PC-9 (cell line): ENCODE data around the gene TEN1. TPM values are rescaled to one million over a fixed set of nuclear protein-coding genes. Genes with fewer than 3 reads are reported as not detected.

Experiments used
- BruUV-seq: library from RNA; stranded (reverse); fragments of 400-500 nt; replicated peaks from 2 replicates; lab custom pipeline; 2021; lab: Mats Ljungman, UMichigan
- CTCF ChIA-PET: fragments of 300-600 bp; sonication (Branson Sonifier 250); formaldehyde crosslinking; loops from one replicate; lab custom pipeline; 2022; ENCODE audit warnings: antibody characterized with exemption; lab: Charles Lee
- POLR2A ChIA-PET: fragments of 300-600 bp; sonication (Branson Sonifier 250); formaldehyde crosslinking; loops from one replicate; lab custom pipeline; 2022; ENCODE audit warnings: antibody characterized with exemption; ENCODE audit not compliant: unreplicated experiment; lab: Charles Lee
- DNase-seq, 2 experiments: peaks; one replicate each; pipeline versions ENCODE4 v3.0.0 to v3.0.0-alpha.2; 2015 to 2022; ENCODE audit warnings: mixed read lengths in 1 of 2
- H2AFZ ChIP-seq: fragments of 200-600 bp; sonication (generic); 2 replicates; pipeline ENCODE4 v1.8.1; 2017; ENCODE audit warnings: antibody characterized with exemption
- H3F3A ChIP-seq: fragments of 200-600 bp; sonication (generic); 2 replicates; pipeline ENCODE4 v1.8.1; 2017; ENCODE audit warnings: antibody characterized with exemption, mild to moderate bottlenecking, low read depth; ENCODE audit not compliant: insufficient read depth
- H3K27ac ChIP-seq: fragments of 200-600 bp; sonication (generic); 2 replicates; pipeline ENCODE4 v1.6.1; 2016; ENCODE audit warnings: mixed run types
- H3K27me3 ChIP-seq: fragments of 200-600 bp; sonication (generic); 2 replicates; pipeline ENCODE4 v1.6.1; 2016; ENCODE audit warnings: low read depth, mixed run types; ENCODE audit not compliant: insufficient read depth
- H3K36me3 ChIP-seq: fragments of 200-600 bp; sonication (generic); 2 replicates; pipeline ENCODE4 v1.6.1; 2016; ENCODE audit warnings: low read depth, mixed run types
- H3K4me1 ChIP-seq: fragments of 200-600 bp; sonication (generic); replicated peaks from 2 replicates; pipeline ENCODE4 v1.6.1; 2016; ENCODE audit warnings: mixed run types; ENCODE audit not compliant: insufficient read depth
- H3K4me2 ChIP-seq: fragments of 200-600 bp; sonication (generic); 2 replicates; pipeline ENCODE4 v1.6.1; 2017; ENCODE audit warnings: mixed run types
- H3K4me3 ChIP-seq: fragments of 200-600 bp; sonication (generic); 2 replicates; pipeline ENCODE4 v1.6.1; 2016; ENCODE audit warnings: mixed run types
- H3K79me2 ChIP-seq: fragments of 200-600 bp; sonication (generic); 2 replicates; pipeline ENCODE4 v1.6.1; 2017; ENCODE audit warnings: low read depth, mixed run types
- H3K9me2 ChIP-seq: fragments of 200-600 bp; sonication (generic); 2 replicates; pipeline ENCODE4 v1.8.1; 2017; ENCODE audit warnings: mild to moderate bottlenecking; ENCODE audit not compliant: insufficient read depth
- H3K9me3 ChIP-seq: fragments of 200-600 bp; sonication (generic); 2 replicates; pipeline ENCODE4 v1.8.1; 2016; ENCODE audit warnings: low read depth; ENCODE audit not compliant: insufficient read depth
- H4K20me1 ChIP-seq: fragments of 200-600 bp; sonication (generic); 2 replicates; pipeline ENCODE4 v1.8.1; 2017; ENCODE audit not compliant: insufficient read depth
- CTCF ChIP-seq: fragments of 200-600 bp; sonication (generic); conservative IDR thresholded peaks from 2 replicates; pipeline ENCODE4 v1.6.1; 2017; ENCODE audit warnings: mixed run types, antibody characterized with exemption, mild to moderate bottlenecking, moderate library complexity
- EZH2 ChIP-seq: fragments of 200-600 bp; sonication (generic); IDR thresholded peaks from 2 replicates; pipeline ENCODE4 v1.8.0; 2017; ENCODE audit warnings: antibody characterized with exemption, low read depth
- intact Hi-C: fragments of 100-400 bp; cut with micrococcal nuclease; formaldehyde crosslinking; loops from one replicate; pipeline ENCODE4 v1.10.0; 2022; ENCODE audit not compliant: unreplicated experiment
- total RNA-seq: library from RNA; stranded (reverse); gene quantifications from 2 replicates; pipeline ENCODE4 v1.2.3, GENCODE V29; 2021

Gene TEN1
- total RNA-seq, 1 experiment from 2014 or later, result 22.7 TPM

GRCh38 chr17:75975757-75976174 is 3.3 kb upstream of the TEN1 start:
- no peaks in the 10 kb centered on the region for H3K9me2 ChIP-seq
- H3K27ac ChIP-seq, result no peak overlapping the region
- H3K36me3 ChIP-seq, result 0 out of 2 replicates have a peak, but pooled peaks cover 6% of the 10 kb centered on the region
- no peaks in the 10 kb centered on the region for H3K9me3 ChIP-seq
- ChIA-PET CTCF (no interaction called here), POLR2A (no interaction called here)
- H3K27me3 ChIP-seq, result no peaks in the 10 kb centered on the region
- no peaks in the 10 kb centered on the region for H4K20me1 ChIP-seq
- H3K4me3 ChIP-seq, result no peak overlapping the region
- peaks cover 58% of the 10 kb centered on the region for H3K79me2 ChIP-seq
- no TSS peak for BruUV-seq
- peaks cover 29% of the 10 kb centered on the region for H3K4me1 ChIP-seq
- intact Hi-C loops, result no loop called here
- no peak overlapping the region for H2AFZ ChIP-seq
- TF ChIP-seq EZH2 (no peak), CTCF (no peak)
- no peak for DNase-seq
- H3F3A ChIP-seq, result peaks cover 20% of the 10 kb centered on the region
- peak overlapping the region; percentile 19; the same call in 1 of the 2 replicates for H3K4me2 ChIP-seq

- H3K27ac ChIP-seq, result no peak overlapping the region
- TF ChIP-seq CTCF (no peak), EZH2 (no peak)
- peaks cover 22% of the 10 kb centered on the region for H3F3A ChIP-seq
- BruUV-seq, result no TSS peak
- no peaks in the 10 kb centered on the region for H3K9me3 ChIP-seq
- DNase-seq, result no peak
- CTCF ChIA-PET, result interaction anchor here (0.6 kb wide), 1 partner anchor 12 kb away, joined by 9 read pairs; no protein-coding TSS in a partner anchor
- H4K20me1 ChIP-seq, result no peaks in the 10 kb centered on the region
- POLR2A ChIA-PET, result no interaction called here
- no peaks in the 10 kb centered on the region for H3K9me2 ChIP-seq
- peak overlapping the region; percentile 19; the same call in 1 of the 2 replicates for H3K4me2 ChIP-seq
- no peak overlapping the region for H3K4me3 ChIP-seq
- 0 out of 2 replicates have a peak, but pooled peaks cover 6% of the 10 kb centered on the region for H3K36me3 ChIP-seq
- no peak overlapping the region for H2AFZ ChIP-seq
- H3K4me1 ChIP-seq, result peaks cover 35% of the 10 kb centered on the region
- no peaks in the 10 kb centered on the region for H3K27me3 ChIP-seq
- H3K79me2 ChIP-seq, result peaks cover 64% of the 10 kb centered on the region
- intact Hi-C loops, result no loop called here
Measured at GRCh38 chr17:75976175-75976848, 2.7 kb upstream of the TEN1 start.

- H3F3A ChIP-seq, result peaks cover 46% of the 10 kb centered on the region
- H2AFZ ChIP-seq, result peak overlapping the region; percentile 88
- peak overlapping the region; percentile 87 for H3K27ac ChIP-seq
- intact Hi-C loops, result loop anchor here (1.0 to 5.0 kb wide), 3 partner anchors 47 to 132 kb away; partner anchors contain the start of gene EVPL
- H3K27me3 ChIP-seq, result no peaks in the 10 kb centered on the region
- 0 out of 2 replicates have a peak, but pooled peaks cover 3% of the 10 kb centered on the region for H3K36me3 ChIP-seq
- DNase-seq, result no peak
- H4K20me1 ChIP-seq, result no peaks in the 10 kb centered on the region
- ChIA-PET POLR2A (interaction anchor here (0.6 kb wide), 1 partner anchor 1145 kb away, joined by 3 read pairs; no protein-coding TSS in a partner anchor), CTCF (interaction anchor here (0.6 to 0.7 kb wide), 2 partner anchors 124 to 718 kb away, joined by 3 read pairs; partner anchors contain the start of gene MRPS7)
- H3K79me2 ChIP-seq, result peaks cover 65% of the 10 kb centered on the region
- H3K4me2 ChIP-seq, result peak overlapping the region; percentile 80
- no peaks in the 10 kb centered on the region for H3K9me3 ChIP-seq
- TF ChIP-seq CTCF, result no peak
- no peak for TF ChIP-seq EZH2
- no peaks in the 10 kb centered on the region for H3K9me2 ChIP-seq
- H3K4me1 ChIP-seq, result peaks cover 69% of the 10 kb centered on the region
- TSS peak; percentile 90 for BruUV-seq
- H3K4me3 ChIP-seq, result peak overlapping the region; percentile 82
Measured at GRCh38 chr17:75979705-75980187, 706 bp downstream of the TEN1 start.
